ENCODE results near the gene SCN8A.

Gene SCN8A

DNA sequence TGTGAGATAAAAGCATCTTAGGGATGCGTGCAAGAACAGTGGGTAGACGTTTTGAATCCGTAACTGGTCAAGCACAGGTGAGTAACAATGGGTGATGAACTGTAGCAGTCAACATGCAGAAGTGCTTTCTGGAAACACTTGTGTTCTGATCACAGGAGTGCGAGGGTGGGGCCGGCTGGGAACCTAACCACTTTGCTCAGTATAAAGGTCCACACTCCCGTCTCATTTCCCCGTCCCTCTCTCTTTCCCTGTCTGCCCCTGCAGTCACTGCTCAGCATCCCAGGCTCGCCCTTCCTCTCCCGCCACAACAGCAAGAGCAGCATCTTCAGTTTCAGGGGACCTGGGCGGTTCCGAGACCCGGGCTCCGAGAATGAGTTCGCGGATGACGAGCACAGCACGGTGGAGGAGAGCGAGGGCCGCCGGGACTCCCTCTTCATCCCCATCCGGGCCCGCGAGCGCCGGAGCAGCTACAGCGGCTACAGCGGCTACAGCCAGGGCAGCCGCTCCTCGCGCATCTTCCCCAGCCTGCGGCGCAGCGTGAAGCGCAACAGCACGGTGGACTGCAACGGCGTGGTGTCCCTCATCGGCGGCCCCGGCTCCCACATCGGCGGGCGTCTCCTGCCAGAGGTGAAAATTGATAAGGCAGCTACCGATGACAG lies 130.4 kb downstream of the SCN8A start:
- DNase-seq, result no peak

GRCh38 chr12:51722431-51722830 lies 131.4 kb downstream of the SCN8A start:
- DNase-seq, result no peak

DNA sequence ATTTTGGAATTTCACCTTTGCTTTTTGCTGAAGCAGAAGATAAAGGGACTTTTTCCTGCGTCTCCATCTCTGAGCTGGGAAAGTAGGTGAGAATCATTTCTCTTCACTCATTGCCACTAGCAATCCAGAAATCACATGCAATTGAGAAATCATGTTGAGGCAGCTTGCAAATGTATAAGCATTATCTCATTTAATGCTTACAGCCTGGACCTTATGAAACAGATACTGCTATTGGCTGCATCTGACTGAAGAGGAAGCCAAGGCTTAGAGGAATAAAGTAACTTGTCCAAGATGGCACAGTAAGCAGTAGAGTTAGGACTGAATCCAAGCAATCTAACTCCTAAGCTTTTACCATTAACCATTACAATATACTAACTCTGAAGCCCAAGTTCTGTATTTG lies 135.1 kb downstream of the SCN8A start:
- DNase-seq, result no peak

DNA sequence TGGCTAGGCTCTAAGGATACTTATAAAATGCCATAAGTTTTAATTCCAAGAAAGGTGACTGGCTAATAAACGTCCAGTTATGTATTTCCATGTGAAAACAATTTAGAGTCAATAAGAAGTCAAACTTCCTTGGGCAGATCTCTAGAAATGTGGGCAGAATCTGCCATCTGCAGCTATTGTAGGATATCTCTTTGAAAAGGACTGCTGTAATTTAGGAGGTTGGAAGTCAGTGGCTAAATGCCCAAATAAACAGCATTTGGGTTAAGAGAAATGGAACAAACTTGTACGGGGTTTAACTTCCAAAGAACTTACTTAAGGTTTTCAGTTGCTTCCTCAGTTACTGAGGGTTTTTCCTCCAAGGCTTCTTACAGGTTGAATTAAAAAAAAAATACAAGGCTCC lies 135.9 kb downstream of the SCN8A start:
- no peak for DNase-seq

- DNase-seq, result no peak
Observed at GRCh38 chr12:51729331-51729730, 138.3 kb downstream of the SCN8A start.

DNA sequence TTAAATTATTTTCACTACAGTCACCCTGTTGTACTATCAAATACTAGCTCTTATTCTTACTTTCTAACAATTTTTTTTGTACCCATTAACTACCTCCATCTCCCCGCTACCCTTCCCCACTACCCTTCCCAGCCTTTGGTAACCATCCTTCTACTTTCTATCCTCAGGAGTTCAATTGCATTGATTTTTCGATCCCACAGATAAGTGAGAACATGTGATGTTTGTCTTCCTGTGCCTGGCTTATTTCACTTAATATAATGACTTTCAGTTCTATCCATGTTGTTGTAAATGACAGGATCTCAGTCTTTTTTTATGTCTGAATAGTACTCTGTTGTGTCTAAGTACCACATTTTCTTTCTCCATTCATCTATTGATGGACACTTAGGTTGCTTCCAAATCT lies 139.7 kb downstream of the SCN8A start:
- DNase-seq, result no peak

GRCh38 chr12:51740536-51740935 lies 149.5 kb downstream of the SCN8A start:
- DNase-seq, result no peak

GRCh38 chr12:51744235-51744634 lies 153.2 kb downstream of the SCN8A start:
- DNase-seq, result no peak

DNA sequence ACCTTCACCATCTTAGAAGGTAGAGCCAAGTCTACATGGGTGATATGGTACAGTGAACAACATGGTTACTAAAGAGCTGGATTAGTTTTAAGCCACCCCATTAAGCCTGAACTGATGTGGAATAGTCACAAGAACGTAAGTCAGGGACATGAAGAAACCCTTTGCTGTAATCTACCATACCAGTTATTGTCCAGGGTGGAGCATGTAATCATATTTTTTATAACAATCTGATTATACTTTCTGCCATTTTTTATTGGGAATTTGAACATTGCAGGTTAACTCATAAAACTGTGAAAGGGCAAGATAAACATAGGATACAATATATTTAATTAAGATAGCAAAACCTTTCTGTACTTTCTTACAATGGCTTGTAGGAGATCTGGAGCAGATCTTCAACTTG lies 153.9 kb downstream of the SCN8A start:
- no peak for DNase-seq

- DNase-seq, result no peak
Observed at GRCh38 chr12:51746416-51746815, 155.4 kb downstream of the SCN8A start.

GRCh38 chr12:51748235-51748634 lies 157.2 kb downstream of the SCN8A start:
- no peak for DNase-seq

GRCh38 chr12:51749206-51749985 lies 158.4 kb downstream of the SCN8A start:
- no peak for DNase-seq

- DNase-seq, result no peak
Observed at GRCh38 chr12:51749986-51750317, 158.9 kb downstream of the SCN8A start.

DNA sequence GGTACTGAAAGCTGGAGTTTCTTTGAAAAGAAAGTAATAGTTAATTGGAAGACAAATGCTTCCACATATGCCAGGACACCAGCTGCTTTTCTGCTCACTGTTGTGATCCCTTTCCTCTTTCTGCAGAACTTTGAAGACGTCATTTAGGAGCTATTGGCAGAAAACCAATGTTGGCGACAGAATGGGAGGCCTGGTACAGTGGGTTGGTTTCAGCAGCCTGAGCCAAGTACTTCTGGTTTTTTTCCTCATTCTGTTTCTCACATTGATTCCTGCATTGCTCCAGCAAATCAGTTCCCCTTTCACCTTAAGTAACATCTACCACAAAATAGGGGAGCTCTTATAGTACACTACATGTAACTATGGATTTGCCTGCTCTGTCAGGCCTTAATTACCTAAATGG lies 160.6 kb downstream of the SCN8A start:
- DNase-seq, result no peak

DNA sequence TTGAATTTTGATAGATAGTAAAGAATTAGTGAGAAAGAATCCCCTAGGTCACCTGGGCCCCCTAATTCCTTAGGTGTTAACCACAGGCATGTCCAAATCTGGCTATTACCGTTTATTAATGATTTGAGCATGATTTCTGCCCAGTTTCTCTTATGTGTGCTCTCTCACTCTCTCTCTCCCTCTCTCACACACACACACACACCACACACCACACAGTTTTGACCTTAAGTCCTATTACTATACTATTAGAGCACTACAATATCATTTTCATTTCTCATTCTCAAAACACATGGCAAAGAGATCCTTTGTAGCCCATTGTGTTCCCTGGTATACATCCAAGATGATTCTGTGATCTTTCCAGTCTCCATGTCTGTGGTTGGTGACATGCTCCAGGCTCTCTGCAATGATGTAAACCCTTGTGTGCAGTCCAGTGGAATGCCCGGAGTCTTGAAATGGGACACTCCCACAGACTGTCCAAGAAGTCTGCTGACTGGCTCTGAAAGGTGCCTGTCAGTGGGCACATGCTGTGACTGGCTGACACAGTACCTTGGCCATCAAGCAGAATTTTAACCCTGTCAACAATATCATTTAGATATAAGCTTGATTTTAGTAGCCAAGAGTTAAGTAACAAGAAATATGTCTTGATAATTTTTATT lies 161.3 kb downstream of the SCN8A start:
- DNase-seq, result no peak

- no peak for DNase-seq
Observed at GRCh38 chr12:51753980-51754675, 163.1 kb downstream of the SCN8A start.

GRCh38 chr12:51755251-51755650 lies 164.2 kb downstream of the SCN8A start:
- no peak for DNase-seq

GRCh38 chr12:51759175-51759574 lies 168.1 kb downstream of the SCN8A start:
- DNase-seq, result no peak

DNA sequence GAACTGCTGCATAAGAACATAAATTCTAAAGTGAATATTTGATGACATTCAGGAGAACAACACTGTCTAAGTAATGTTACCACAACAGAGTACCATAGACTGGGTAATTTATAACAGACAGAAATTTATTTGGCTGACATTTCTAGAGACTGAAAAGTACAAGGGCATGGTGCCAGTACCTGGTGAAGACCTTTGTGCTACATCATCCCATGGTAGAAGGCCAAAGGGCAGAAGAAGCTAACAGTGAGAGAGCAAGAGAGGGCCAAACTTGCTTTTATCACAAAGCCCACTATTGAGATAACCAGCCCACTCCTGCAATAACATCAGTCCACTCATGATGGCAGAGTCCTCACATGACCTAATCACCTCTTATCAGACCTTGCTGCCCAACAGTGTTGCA lies 168.7 kb downstream of the SCN8A start:
- DNase-seq, result no peak

GRCh38 chr12:51760231-51760630 lies 169.2 kb downstream of the SCN8A start:
- no peak for DNase-seq

DNA sequence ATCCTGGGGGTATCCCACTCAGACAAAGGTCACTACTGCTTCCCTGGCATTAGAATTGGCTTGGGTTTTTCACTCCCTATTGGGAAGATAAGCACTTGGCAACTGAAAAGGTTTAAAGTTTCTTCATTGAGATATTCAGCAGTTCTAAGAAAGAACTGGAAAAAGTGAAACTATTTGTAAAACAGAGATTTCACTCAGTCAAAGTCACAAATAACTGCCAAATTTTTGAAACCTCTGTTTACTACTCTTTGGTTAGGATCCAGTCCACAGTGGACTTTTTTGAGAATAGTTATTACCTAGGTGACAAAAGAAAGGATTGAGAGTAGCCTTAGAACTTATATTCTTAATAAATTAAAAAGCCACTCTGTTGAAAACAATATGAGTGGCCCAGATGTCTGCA lies 172.7 kb downstream of the SCN8A start:
- no peak for DNase-seq

DNA sequence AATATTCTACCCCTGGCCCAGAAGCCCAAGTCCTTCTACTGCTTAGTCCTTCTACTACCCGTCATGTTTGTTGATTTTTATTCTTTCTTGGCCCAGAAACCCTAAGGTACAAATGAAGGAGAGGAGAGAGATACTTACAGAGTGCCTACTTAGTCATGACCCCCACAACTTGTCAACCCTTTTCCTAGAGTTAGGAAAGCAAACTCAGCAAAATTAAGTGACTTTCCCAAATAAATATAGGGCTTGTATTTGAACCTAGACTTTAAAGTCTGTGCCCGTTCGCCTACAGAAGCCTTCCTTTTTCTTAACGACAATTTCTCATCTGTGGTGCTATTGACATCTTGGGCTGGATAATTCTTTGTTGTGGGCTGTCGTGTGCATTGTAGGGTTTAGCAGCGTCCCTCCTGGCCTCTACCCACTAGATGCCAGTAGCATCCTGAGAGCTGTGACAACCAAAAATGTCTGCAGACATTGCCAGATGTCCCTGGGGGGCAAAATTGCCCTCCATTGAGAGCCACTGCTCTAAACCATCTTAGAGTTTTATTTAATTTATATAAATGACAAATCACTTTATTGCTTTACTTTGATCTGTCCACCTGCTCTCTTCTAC lies 175.1 kb downstream of the SCN8A start:
- DNase-seq, result no peak

DNA sequence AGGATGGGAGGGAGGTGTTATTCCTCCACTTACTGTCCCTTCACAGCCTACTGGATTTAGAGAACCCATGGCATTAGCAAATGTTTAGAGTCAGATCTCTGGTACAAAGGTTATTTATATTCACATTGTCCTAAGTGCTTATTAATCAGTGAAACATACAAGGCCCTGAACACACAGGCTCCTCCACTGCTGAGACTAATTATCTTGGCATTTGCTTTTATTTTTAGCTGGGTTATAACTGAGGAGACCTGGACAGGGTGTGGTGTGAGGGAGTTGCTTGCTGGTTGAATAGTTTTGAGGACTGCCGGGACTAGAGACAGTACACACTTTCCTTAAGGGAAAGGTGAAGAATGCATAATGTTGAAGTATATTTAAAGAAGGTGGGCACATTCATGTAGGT lies 180.0 kb downstream of the SCN8A start:
- no peak for DNase-seq
